H9 (cell line): ENCODE data around the gene VCPKMT. TPM values are rescaled to one million over a fixed set of nuclear protein-coding genes. Genes with fewer than 3 reads are reported as not detected.

Experiments used
- DNase-seq: peaks from one replicate; pipeline ENCODE4 v3.0.0-alpha.2; 2017
- H2AFZ ChIP-seq: one replicate; pipeline ENCODE4 v1.6.1; 2013; ENCODE audit warnings: mild to moderate bottlenecking, low read length, control low read depth, moderate library complexity
- H2AK5ac ChIP-seq: 2 replicates; pipeline ENCODE4 v1.6.1; 2013; ENCODE audit warnings: low read length, control low read depth, mixed read lengths; ENCODE audit not compliant: insufficient read length
- H2BK120ac ChIP-seq: one replicate; pipeline ENCODE4 v1.6.1; 2013; ENCODE audit warnings: low read depth, mild to moderate bottlenecking, low read length, control low read depth, inconsistent platforms; ENCODE audit not compliant: poor library complexity, severe bottlenecking
- H2BK12ac ChIP-seq: 2 replicates; pipeline ENCODE4 v1.6.1; 2013; ENCODE audit warnings: low read length, control low read depth, mixed read lengths, low read depth; ENCODE audit not compliant: insufficient read length
- H2BK15ac ChIP-seq: 2 replicates; pipeline ENCODE4 v1.6.1; 2013; ENCODE audit warnings: low read depth, low read length, control low read depth
- H2BK20ac ChIP-seq: one replicate; pipeline ENCODE4 v1.6.1; 2013; ENCODE audit warnings: low read depth, mild to moderate bottlenecking, low read length, control low read depth, inconsistent platforms; ENCODE audit not compliant: poor library complexity, severe bottlenecking
- H2BK5ac ChIP-seq: 2 replicates; pipeline ENCODE4 v1.6.1; 2013; ENCODE audit warnings: low read length, control low read depth, mixed read lengths; ENCODE audit not compliant: insufficient read length
- H3K14ac ChIP-seq: 2 replicates; pipeline ENCODE4 v1.6.1; 2013; ENCODE audit warnings: low read length, control low read depth; ENCODE audit not compliant: insufficient read depth
- H3K18ac ChIP-seq: 2 replicates; pipeline ENCODE4 v1.6.1; 2013; ENCODE audit warnings: low read depth, mild to moderate bottlenecking, mixed read lengths, low read length, control low read depth; ENCODE audit not compliant: insufficient read length
- H3K23ac ChIP-seq: 2 replicates; pipeline ENCODE4 v1.6.1; 2013; ENCODE audit warnings: low read length, control low read depth, mixed read lengths, low read depth; ENCODE audit not compliant: insufficient read length
- H3K23me2 ChIP-seq: 2 replicates; pipeline ENCODE4 v1.6.1; 2013; ENCODE audit warnings: low read depth, mild to moderate bottlenecking, mixed read lengths, low read length, control low read depth; ENCODE audit not compliant: insufficient read length, poor library complexity, severe bottlenecking
- H3K27ac ChIP-seq: 2 replicates; pipeline ENCODE4 v1.5.1; 2013; ENCODE audit warnings: low read length, control low read depth, mixed read lengths, low read depth; ENCODE audit not compliant: insufficient read length
- H3K27me3 ChIP-seq: 2 replicates; pipeline ENCODE4 v1.6.1; 2013; ENCODE audit warnings: low read length, control low read depth, inconsistent platforms; ENCODE audit not compliant: insufficient read depth
- H3K4ac ChIP-seq: 2 replicates; pipeline ENCODE4 v1.6.1; 2013; ENCODE audit warnings: low read depth, mild to moderate bottlenecking, control low read depth, inconsistent platforms, low read length, moderate library complexity
- H3K4me1 ChIP-seq: 2 replicates; pipeline ENCODE4 v1.6.1; 2013; ENCODE audit warnings: low read length, control low read depth, inconsistent platforms; ENCODE audit not compliant: insufficient read depth
- H3K4me2 ChIP-seq: 2 replicates; pipeline ENCODE4 v1.6.1; 2013; ENCODE audit warnings: low read length, control low read depth, mixed read lengths; ENCODE audit not compliant: insufficient read length, insufficient read depth
- H3K56ac ChIP-seq: 2 replicates; pipeline ENCODE4 v1.6.1; 2013; ENCODE audit warnings: low read depth, mild to moderate bottlenecking, mixed read lengths, low read length, control low read depth; ENCODE audit not compliant: insufficient read length
- H3K79me1 ChIP-seq: 2 replicates; pipeline ENCODE4 v1.6.1; 2013; ENCODE audit warnings: low read depth, mild to moderate bottlenecking, moderate library complexity, low read length, control low read depth, inconsistent platforms; ENCODE audit not compliant: insufficient read depth, poor library complexity, severe bottlenecking
- H3K79me2 ChIP-seq: 2 replicates; pipeline ENCODE4 v1.6.1; 2013; ENCODE audit warnings: low read length, control low read depth, inconsistent platforms; ENCODE audit not compliant: insufficient read depth
- H3K9ac ChIP-seq: 2 replicates; pipeline ENCODE4 v1.6.1; 2013; ENCODE audit warnings: low read length, control low read depth, mixed read lengths; ENCODE audit not compliant: insufficient read length; ENCODE audit errors: extremely low read depth
- H3K9me3 ChIP-seq: one replicate; pipeline ENCODE4 v1.6.1; 2013; ENCODE audit warnings: low read depth, low read length, inconsistent platforms; ENCODE audit not compliant: control insufficient read depth
- H3T11ph ChIP-seq: one replicate; pipeline ENCODE4 v1.6.1; 2013; ENCODE audit warnings: mild to moderate bottlenecking, low read length, control low read depth, inconsistent platforms
- H4K20me1 ChIP-seq: one replicate; pipeline ENCODE4 v1.6.1; 2013; ENCODE audit not compliant: control insufficient read depth, insufficient read length, insufficient read depth
- H4K5ac ChIP-seq: 2 replicates; pipeline ENCODE4 v1.6.1; 2013; ENCODE audit warnings: low read depth, mild to moderate bottlenecking, mixed read lengths, low read length, control low read depth; ENCODE audit not compliant: insufficient read length
- H4K8ac ChIP-seq: replicated peaks from 2 replicates; pipeline ENCODE4 v1.6.1; 2013; ENCODE audit warnings: low read length, control low read depth, mixed read lengths, low read depth; ENCODE audit not compliant: insufficient read length
- H4K91ac ChIP-seq: 2 replicates; pipeline ENCODE4 v1.6.1; 2013; ENCODE audit warnings: low read depth, mild to moderate bottlenecking, moderate library complexity, mixed read lengths, low read length, control low read depth; ENCODE audit not compliant: insufficient read length
- H3K27ac Mint-ChIP-seq, 3 experiments: 2 replicates in 2 of 3; 3 replicates in 1 of 3; pipeline ENCODE4 v1.8.0; 2020 to 2021; ENCODE audit warnings: mixed read lengths in 3 of 3, mild to moderate bottlenecking in 1 of 3, moderate library complexity in 1 of 3
- H3K27me3 Mint-ChIP-seq: 2 replicates; pipeline ENCODE4 v1.8.0; 2021; ENCODE audit warnings: low read depth, mild to moderate bottlenecking, moderate library complexity, mixed read lengths
- H3K36me3 Mint-ChIP-seq, 3 experiments: 2 replicates in 2 of 3; 3 replicates in 1 of 3; pipeline ENCODE4 v1.8.0; 2020 to 2021; ENCODE audit warnings: low read depth in 3 of 3, mixed read lengths in 3 of 3; ENCODE audit not compliant: insufficient read depth in 1 of 3
- H3K4me1 Mint-ChIP-seq, 2 experiments: 2 replicates each; pipeline ENCODE4 v1.8.0; 2020; ENCODE audit warnings: mixed read lengths in 2 of 2
- H3K4me3 Mint-ChIP-seq, 2 experiments: 2 replicates in 1 of 2; 3 replicates in 1 of 2; pipeline ENCODE4 v1.8.0; 2020 to 2021; ENCODE audit warnings: mild to moderate bottlenecking in 2 of 2, mixed read lengths in 2 of 2, moderate library complexity in 1 of 2
- H3K9me3 Mint-ChIP-seq, 2 experiments: 2 replicates in 1 of 2; 3 replicates in 1 of 2; pipeline ENCODE4 v1.8.0; 2020; ENCODE audit warnings: mild to moderate bottlenecking in 2 of 2, mixed read lengths in 2 of 2, moderate library complexity in 1 of 2
- CTCF ChIP-seq: fragments of 200-600 bp; sonication (generic); conservative IDR thresholded peaks from 3 replicates; pipeline ENCODE4 v1.8.0; 2021; ENCODE audit warnings: antibody characterized with exemption, mild to moderate bottlenecking
- WGBS: extraction: QIAGEN DNeasy Blood & Tissue Kit; methylation state at CpG from one replicate; pipeline ENCODE4 v1.1.7; 2013; ENCODE audit warnings: missing lambda C conversion rate, low lambda C conversion rate, mixed read lengths; ENCODE audit not compliant: insufficient read length; ENCODE audit errors: extremely low coverage; 5-methylcytosine and 5-hydroxymethylcytosine counted together
- total RNA-seq: library from RNA; stranded (reverse); gene quantifications from 2 replicates; pipeline ENCODE4 v1.2.1, GENCODE V29; 2021

VCPKMT gene
- total RNA-seq, 1 experiment from 2014 or later, result 13.7 TPM

- Histone ChIP-seq H2BK5ac (no peak overlapping the region), H3K23me2 (no peaks in the 10 kb centered on the region), H2BK12ac (no peak overlapping the region), H2AK5ac (no peak overlapping the region), H2BK15ac (no peak overlapping the region), H4K5ac (no peak overlapping the region), H3K4ac (no peak overlapping the region), H3K4me2 (no peak overlapping the region), H4K20me1 (no peaks in the 10 kb centered on the region), H3K79me1 (no peaks in the 10 kb centered on the region), H4K91ac (no peak overlapping the region), H3K18ac (no peak overlapping the region), H3K9me3 (no peaks in the 10 kb centered on the region), H3K27ac (no peak overlapping the region), H3K27me3 (no peaks in the 10 kb centered on the region), H2BK20ac (no peak overlapping the region), H3K23ac (no peak overlapping the region), H3K9ac (no peak overlapping the region), H3K4me1 (no peaks in the 10 kb centered on the region; the same call in 1 of the 2 replicates), H3K56ac (no peak overlapping the region), H3K14ac (no peak overlapping the region), H3K79me2 (no peaks in the 10 kb centered on the region), H2BK120ac (no peak overlapping the region), H4K8ac (no peak overlapping the region), H2AFZ (no peak overlapping the region), H3T11ph (no peak overlapping the region)
- H3K9me3 Mint-ChIP-seq, result no peaks in the 10 kb centered on the region
- no peak overlapping the region for H3K27ac Mint-ChIP-seq
- peaks cover 6 to 9% of the 10 kb centered on the region in 2 experiments for H3K4me1 Mint-ChIP-seq
- no peaks in the 10 kb centered on the region; the same call in 1 of the 2 replicates for H3K27me3 Mint-ChIP-seq
- TF ChIP-seq CTCF, result no peak
- DNase-seq, result no peak
- no peaks in the 10 kb centered on the region for H3K36me3 Mint-ChIP-seq
- H3K4me3 Mint-ChIP-seq, result no peak overlapping the region
- no CpG with 5 or more reads among the region's 1 CpG for WGBS
These were observed 28.8 kb downstream of the VCPKMT start for GRCh38 chr14:50087341-50088116.
